ENCODE results near the gene GJD2. TPM values are rescaled to one million over a fixed set of nuclear protein-coding genes. Genes with fewer than 3 reads are reported as not detected.

GJD2 gene
- total and polyA plus RNA-seq, 2 experiments from 2014 or later, result not detected

DNA sequence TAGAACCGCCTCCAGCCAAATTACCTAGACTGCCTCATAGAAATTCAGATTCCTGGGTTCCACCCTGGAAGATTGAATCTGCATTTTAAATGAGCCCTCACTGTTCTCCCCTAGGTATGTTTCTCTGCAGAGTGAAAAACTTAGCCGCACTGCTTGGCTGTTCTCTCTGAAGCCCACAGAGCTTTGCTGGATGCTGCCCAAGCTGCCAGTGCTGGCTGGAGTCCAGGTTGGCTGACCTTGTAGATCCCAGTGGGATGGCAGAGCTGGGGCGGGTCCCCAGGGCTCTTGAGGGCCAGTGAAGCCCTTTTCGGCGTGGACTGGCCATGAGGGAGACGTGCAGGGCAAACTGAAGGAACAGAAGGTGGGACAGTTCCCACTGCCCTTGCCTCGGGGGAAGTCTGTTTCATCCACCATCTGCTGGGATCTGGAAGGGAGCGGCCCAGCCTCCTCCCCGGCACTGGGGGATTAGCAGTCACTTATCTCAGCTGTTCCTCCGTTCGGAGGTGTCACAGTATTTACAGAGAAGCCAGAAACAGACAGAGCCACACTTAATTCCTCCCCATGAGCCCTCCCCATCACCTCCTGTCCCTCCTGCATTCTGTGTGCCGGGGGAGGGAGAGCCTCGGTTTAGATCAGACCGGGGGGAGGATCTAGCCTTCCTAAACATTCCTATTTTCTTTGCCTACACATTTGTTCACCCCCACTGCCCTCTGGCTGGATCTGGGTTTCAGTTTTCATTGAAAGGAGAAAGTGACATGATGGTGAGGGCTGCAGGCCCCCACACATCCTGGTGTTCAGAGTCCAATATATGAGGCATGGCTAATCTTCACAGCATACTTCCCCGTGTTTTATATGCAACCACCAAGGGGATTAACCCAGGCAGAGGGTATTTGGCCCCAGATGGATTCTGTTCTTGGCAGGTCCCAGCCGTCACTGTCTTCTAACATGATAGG, 44.6 kb upstream of the GJD2 start:
- no peak overlapping the region for H3K27ac ChIP-seq
- no peaks in the 10 kb centered on the region for H3K36me3 ChIP-seq (ENCODE audit: low read depth)
- H3F3A ChIP-seq (ENCODE audit: insufficient read depth), result 0 out of 2 replicates have a peak, but pooled peaks cover 7% of the 10 kb centered on the region
- H2AFZ ChIP-seq, result 0 out of 2 replicates have a peak overlapping the region, but pooled peaks have one; percentile 39
- H3K4me1 ChIP-seq (ENCODE audit: insufficient read depth), result peaks cover 18% of the 10 kb centered on the region
- no peaks in the 10 kb centered on the region for H3K9me2 ChIP-seq (ENCODE audit: insufficient read depth)
- H3K9ac ChIP-seq, result no peak overlapping the region
- H4K20me1 ChIP-seq (ENCODE audit: insufficient read depth), result no peaks in the 10 kb centered on the region
- H3K9me3 ChIP-seq (ENCODE audit: low read depth), result no peaks in the 10 kb centered on the region
- H3K4me3 ChIP-seq, result no peak overlapping the region
- 45 to 53% methylated on average over 16 of the region's 16 CpGs for WGBS, 2 experiments (ENCODE audit: low coverage in 1 of 2, low lambda C conversion rate in 2 of 2, missing lambda C conversion rate in 2 of 2)
- TF ChIP-seq EZH2 (IDR thresholded peaks at IDR 0.05; ENCODE audit: insufficient read depth, poor library complexity, severe bottlenecking), result no peak
- H3K27me3 ChIP-seq (replicated peaks; ENCODE audit: insufficient read depth), result no peaks in the 10 kb centered on the region
- no peaks in the 10 kb centered on the region for H3K79me2 ChIP-seq (ENCODE audit: insufficient read depth)
- in situ Hi-C loops (cut with MboI), result no loop called here
- no peak overlapping the region for H3K4me2 ChIP-seq (ENCODE audit: unreplicated experiment)
- no peak for DNase-seq

DNA sequence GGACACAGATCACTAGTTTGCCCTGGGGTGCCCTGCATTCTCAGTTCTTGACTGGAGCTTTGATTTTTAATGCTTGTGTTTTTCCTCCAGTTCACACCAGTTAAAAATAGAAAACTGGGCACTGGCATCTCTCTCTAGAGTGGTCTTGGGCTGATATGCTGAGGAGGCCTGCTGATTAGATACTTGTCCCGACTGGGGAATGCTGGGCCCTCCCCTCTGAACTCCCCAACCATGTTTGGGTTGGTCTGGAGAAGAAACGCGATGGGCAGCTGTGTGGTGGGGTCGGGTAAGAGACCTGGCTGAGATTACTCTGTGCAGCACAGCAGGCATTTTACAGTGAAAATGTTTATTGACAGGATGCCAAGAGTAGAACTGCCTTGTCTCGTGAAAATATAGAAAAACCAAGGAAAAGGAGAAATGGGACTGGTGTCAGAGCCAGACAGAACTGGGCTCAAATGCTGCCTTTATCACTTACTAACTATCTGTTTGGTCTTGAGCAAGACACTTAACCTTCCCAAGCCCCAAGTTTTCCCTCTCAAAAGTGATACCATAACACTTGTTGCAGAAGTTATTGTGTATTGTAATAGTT, 42.1 kb upstream of the GJD2 start:
- no peak overlapping the region for H3K27ac ChIP-seq
- in situ Hi-C loops (cut with MboI), result no loop called here
- DNase-seq, result no peak

DNA sequence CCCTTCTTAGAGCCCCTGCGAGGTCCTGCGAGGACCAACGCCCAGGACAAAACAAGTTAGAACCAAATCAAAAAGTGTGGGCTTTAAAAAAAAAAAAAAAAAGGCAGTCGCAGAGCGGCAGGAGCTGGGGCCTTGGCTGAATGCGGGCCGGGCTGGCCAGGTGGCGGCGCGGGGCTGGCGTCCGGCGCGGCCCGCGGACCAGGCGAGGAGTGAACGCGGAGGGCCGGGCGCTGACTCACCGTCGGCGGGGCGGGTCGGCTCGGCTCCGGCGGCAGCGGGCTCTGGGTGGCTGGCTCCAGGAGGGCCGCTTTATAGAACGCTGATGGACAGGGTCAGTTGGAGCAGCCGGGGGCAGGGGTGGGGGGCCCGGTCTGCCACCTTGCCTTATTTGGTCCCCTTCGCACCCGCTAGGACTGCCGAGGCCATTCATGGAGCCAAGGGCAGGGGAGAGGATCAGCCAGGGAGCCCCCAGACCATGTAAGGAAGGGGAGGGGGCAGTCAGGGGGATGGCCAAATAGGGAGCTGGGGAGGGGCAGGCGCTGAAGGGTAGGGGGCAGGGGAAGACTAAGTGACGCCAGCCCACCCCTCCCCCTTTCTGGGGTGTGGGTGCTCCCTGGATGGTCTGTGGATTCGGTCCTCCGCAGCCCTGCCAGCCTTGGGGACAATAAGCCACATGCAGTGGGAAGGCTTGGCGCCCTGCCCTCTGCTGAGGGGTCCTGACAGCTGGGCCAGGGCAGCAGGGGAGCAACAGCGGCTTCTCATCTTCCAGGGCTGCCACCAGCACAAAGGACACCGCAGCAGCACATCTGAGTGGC, 40.7 kb upstream of the GJD2 start, which contains the start of gene ACTC1:
Gene ACTC1 (minus strand): TSS at position 283 of the 815 bp plus-strand sequence. CDS start 741 bp downstream, outside the sequence.
- H3K4me2 ChIP-seq (ENCODE audit: unreplicated experiment), result peak within 1 kb of the TSS; percentile 77
- no peaks in the 10 kb centered on the region for H3K79me2 ChIP-seq (ENCODE audit: insufficient read depth)
- no peaks in the 10 kb centered on the region for H3K9me2 ChIP-seq (ENCODE audit: insufficient read depth)
- H3K4me3 ChIP-seq, result peak within 1 kb of the TSS; percentile 62
- peak within 1 kb of the TSS; percentile 72 for H3K9ac ChIP-seq
- TF ChIP-seq EZH2 (IDR thresholded peaks at IDR 0.05; ENCODE audit: insufficient read depth, poor library complexity, severe bottlenecking) (no peak), EZH2phosphoT487 (IDR thresholded peaks at IDR 0.05; ENCODE audit: insufficient read depth, low read depth) (no peak)
- no peaks in the 10 kb centered on the region for H3K36me3 ChIP-seq (ENCODE audit: low read depth)
- WGBS, 2 experiments (ENCODE audit: low coverage in 1 of 2, low lambda C conversion rate in 2 of 2, missing lambda C conversion rate in 2 of 2), result 14 to 16% methylated on average over 35 to 44 of the region's 44 CpGs
- H3K9me3 ChIP-seq (ENCODE audit: low read depth), result no peaks in the 10 kb centered on the region
- no peaks in the 10 kb centered on the region for H3K27me3 ChIP-seq (replicated peaks; ENCODE audit: insufficient read depth)
- H4K20me1 ChIP-seq (ENCODE audit: insufficient read depth), result no peaks in the 10 kb centered on the region
- peaks cover 17% of the 10 kb centered on the region; the same call in 1 of the 2 replicates for H3K4me1 ChIP-seq (ENCODE audit: insufficient read depth)
- DNase-seq, result peak; percentile 89
- in situ Hi-C loops (cut with MboI), result no loop called here
- no peak within 1 kb of the TSS for H3K27ac ChIP-seq
- peak within 1 kb of the TSS; percentile 75 for H2AFZ ChIP-seq
- H3F3A ChIP-seq (ENCODE audit: insufficient read depth), result no peaks in the 10 kb centered on the region

More for the DNA sequence above, 42.1 kb upstream of the GJD2 start:
- Histone ChIP-seq H3K9ac (no peak overlapping the region), H3K4me2 (ENCODE audit: unreplicated experiment) (no peak overlapping the region), H2AFZ (no peak overlapping the region), H3K79me2 (ENCODE audit: insufficient read depth) (no peaks in the 10 kb centered on the region), H3K4me1 (ENCODE audit: insufficient read depth) (peaks cover 16% of the 10 kb centered on the region; the same call in 1 of the 2 replicates), H3K27me3 (replicated peaks; ENCODE audit: insufficient read depth) (no peaks in the 10 kb centered on the region), H3K9me3 (ENCODE audit: low read depth) (no peaks in the 10 kb centered on the region), H3K4me3 (no peak overlapping the region), H3F3A (ENCODE audit: insufficient read depth) (no peaks in the 10 kb centered on the region), H3K36me3 (ENCODE audit: low read depth) (no peaks in the 10 kb centered on the region), H3K9me2 (ENCODE audit: insufficient read depth) (no peaks in the 10 kb centered on the region), H4K20me1 (ENCODE audit: insufficient read depth) (no peaks in the 10 kb centered on the region)
- TF ChIP-seq EZH2 (IDR thresholded peaks at IDR 0.05; ENCODE audit: insufficient read depth, poor library complexity, severe bottlenecking), result no peak
- TF ChIP-seq EZH2phosphoT487 (IDR thresholded peaks at IDR 0.05; ENCODE audit: insufficient read depth, low read depth), result no peak
- 64 to 65% methylated on average over 5 of the region's 5 CpGs for WGBS, 2 experiments (ENCODE audit: low coverage in 1 of 2, low lambda C conversion rate in 2 of 2, missing lambda C conversion rate in 2 of 2)

Measured in GM23248 (cell line).